Middle frontal gyrus (tissue), 1 donor: ENCODE measurements around the gene NKAPD1.
A peak's percentile ranks its signal among the peaks of the same experiment; 100 is the strongest.
"Not testable (repeated sequence)": the region's sequence is repeated elsewhere in the genome, so short reads cannot be mapped to it uniquely, and the experiment has no call there.

Experiments
- DNase-seq: peaks from one replicate; pipeline ENCODE4 v3.0.0-alpha.2; 2015; ENCODE audit warnings: low spot score; ENCODE audit errors: extremely low spot score

The NKAPD1 gene

GRCh38 chr11:112073941-112074811 is at the start of gene NKAPD1, which contains the start of gene PIH1D2:
Gene NKAPD1, plus strand, starts transcription at chr11:112074299. Its CDS starts 1,276 bp downstream, at chr11:112075575.
Gene PIH1D2, minus strand, starts transcription at chr11:112074017. Its CDS starts 843 bp downstream, at chr11:112073174.
- peak; percentile 40 for DNase-seq

- DNase-seq: peak; percentile 80
These were observed 49.1 kb upstream of the NKAPD1 start, which contains the start of gene DLAT for GRCh38 chr11:112024773-112025678. Gene DLAT, plus strand, starts transcription at chr11:112025408. Its CDS starts 65 bp downstream, at chr11:112025473.

GRCh38 chr11:112025707-112026106 is 48.4 kb upstream of the NKAPD1 start:
- no peak for DNase-seq

GRCh38 chr11:112026784-112027410 is 47.2 kb upstream of the NKAPD1 start:
- not testable (repeated sequence) for DNase-seq

GRCh38 chr11:112029460-112029859 is 44.6 kb upstream of the NKAPD1 start:
- no peak for DNase-seq

GRCh38 chr11:112033902-112034301 is 40.2 kb upstream of the NKAPD1 start:
- DNase-seq: no peak

- no peak for DNase-seq
These were observed 36.6 kb upstream of the NKAPD1 start for GRCh38 chr11:112037527-112037926.

GRCh38 chr11:112042161-112042960 is 31.7 kb upstream of the NKAPD1 start:
- no peak for DNase-seq

- no peak for DNase-seq
These were observed 31.2 kb upstream of the NKAPD1 start for GRCh38 chr11:112042961-112043304.

- DNase-seq: no peak
These were observed 29.1 kb upstream of the NKAPD1 start for GRCh38 chr11:112044961-112045360.

GRCh38 chr11:112046647-112047046 is 27.5 kb upstream of the NKAPD1 start:
- DNase-seq: not testable (repeated sequence)

GRCh38 chr11:112048256-112048655 is 25.8 kb upstream of the NKAPD1 start:
- DNase-seq: not testable (repeated sequence)

GRCh38 chr11:112049777-112050176 is 24.3 kb upstream of the NKAPD1 start:
- no peak for DNase-seq

- no peak for DNase-seq
These were observed 23.4 kb upstream of the NKAPD1 start for GRCh38 chr11:112050721-112051120.

GRCh38 chr11:112051768-112052167 is 22.3 kb upstream of the NKAPD1 start:
- no peak for DNase-seq

- DNase-seq: no peak
These were observed 16.9 kb upstream of the NKAPD1 start for GRCh38 chr11:112057170-112057569.

- DNase-seq: no peak
These were observed 16.0 kb upstream of the NKAPD1 start for GRCh38 chr11:112058103-112058502.

- no peak for DNase-seq
These were observed 11.2 kb upstream of the NKAPD1 start for GRCh38 chr11:112062923-112063322.

GRCh38 chr11:112082729-112083128 is 8.6 kb downstream of the NKAPD1 start:
- no peak for DNase-seq

- DNase-seq: no peak
These were observed 11.8 kb downstream of the NKAPD1 start for GRCh38 chr11:112085822-112086421.
